ENCODE data around the gene CUBN.

CUBN gene

DNA sequence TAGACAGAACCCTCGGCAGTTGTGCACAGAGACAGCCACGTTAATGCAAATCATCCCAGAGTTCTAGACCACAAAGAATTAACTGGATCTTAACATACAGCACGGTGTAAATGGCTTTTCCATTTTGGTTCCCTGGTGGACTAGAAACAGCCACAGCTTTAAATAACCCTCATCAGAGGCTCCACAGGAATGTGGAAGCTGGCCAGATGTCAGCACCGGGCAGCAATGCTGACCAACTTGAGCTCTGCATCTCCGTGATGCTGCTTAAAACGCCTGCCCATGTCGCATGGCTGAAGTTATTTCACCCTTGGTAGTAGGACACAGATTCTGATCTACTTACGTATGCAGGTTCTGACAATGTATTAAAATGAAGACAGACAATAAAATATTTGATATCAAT lies 336.9 kb downstream of the CUBN start:
- TF ChIP-seq, protein P1, sequence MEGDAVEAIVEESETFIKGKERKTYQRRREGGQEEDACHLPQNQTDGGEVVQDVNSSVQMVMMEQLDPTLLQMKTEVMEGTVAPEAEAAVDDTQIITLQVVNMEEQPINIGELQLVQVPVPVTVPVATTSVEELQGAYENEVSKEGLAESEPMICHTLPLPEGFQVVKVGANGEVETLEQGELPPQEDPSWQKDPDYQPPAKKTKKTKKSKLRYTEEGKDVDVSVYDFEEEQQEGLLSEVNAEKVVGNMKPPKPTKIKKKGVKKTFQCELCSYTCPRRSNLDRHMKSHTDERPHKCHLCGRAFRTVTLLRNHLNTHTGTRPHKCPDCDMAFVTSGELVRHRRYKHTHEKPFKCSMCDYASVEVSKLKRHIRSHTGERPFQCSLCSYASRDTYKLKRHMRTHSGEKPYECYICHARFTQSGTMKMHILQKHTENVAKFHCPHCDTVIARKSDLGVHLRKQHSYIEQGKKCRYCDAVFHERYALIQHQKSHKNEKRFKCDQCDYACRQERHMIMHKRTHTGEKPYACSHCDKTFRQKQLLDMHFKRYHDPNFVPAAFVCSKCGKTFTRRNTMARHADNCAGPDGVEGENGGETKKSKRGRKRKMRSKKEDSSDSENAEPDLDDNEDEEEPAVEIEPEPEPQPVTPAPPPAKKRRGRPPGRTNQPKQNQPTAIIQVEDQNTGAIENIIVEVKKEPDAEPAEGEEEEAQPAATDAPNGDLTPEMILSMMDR (IDR thresholded peaks at IDR 0.05; ENCODE audit: insufficient read depth, low read length, missing control alignments), result no peak
- H3K4me3 ChIP-seq (ENCODE audit: low read depth, low read length), result no peak overlapping the region
- ChIA-PET POLR2A (no interaction called here), CTCF (interaction anchor here (0.8 to 1.4 kb wide), 3 partner anchors 10 to 12 kb away, joined by 3 to 4 read pairs (median 3); no protein-coding TSS in a partner anchor)
- no peak for DNase-seq (ENCODE audit: low read depth, low spot score)

DNA sequence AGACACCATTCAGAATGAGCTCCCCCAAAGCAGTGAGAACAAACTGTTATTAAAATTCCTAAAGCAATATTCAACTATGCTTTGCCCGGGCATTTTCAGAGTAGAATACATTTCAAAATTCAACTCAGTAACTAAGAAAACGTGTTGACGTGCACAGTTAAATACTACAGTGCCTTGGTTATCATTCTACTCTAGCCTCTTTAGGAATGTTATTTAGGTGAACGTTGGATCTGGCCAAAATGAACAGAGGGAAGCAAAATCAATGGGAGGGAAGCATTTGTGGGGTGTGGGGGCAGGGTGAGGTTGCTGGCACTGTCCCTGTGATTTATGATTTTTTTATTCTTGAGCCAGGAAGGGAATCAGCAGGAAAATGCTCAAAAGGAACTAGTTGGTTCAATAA lies 339.8 kb downstream of the CUBN start:
- DNase-seq (ENCODE audit: low read depth, low spot score), result no peak
- ChIA-PET POLR2A (no interaction called here), CTCF (interaction anchor here (1.3 to 1.7 kb wide), 3 partner anchors 11 to 913 kb away, joined by 4 to 10 read pairs (median 5); no protein-coding TSS in a partner anchor)
- TF ChIP-seq, protein P1 (IDR thresholded peaks at IDR 0.05; ENCODE audit: insufficient read depth, low read length, missing control alignments), result no peak
- H3K4me3 ChIP-seq (ENCODE audit: low read depth, low read length), result no peak overlapping the region

DNA sequence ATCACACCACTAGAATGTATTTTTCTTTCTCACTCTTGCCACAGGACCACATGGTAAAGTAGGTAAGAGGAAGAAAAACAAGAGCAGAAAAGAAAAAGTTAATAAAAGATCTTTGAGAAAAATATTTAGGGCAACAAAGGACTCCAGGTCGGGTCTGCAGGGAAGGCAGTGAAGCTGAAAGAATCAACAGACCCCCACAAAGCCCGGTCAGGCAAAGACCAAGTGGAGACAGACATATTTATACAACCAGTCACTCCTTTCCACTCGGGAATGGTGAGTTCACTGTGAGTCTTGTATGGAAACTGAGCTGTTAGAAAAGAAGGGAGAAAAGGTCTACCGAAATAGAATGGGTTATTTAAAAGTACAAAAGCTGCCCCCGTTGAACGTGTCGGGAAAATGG lies 340.4 kb downstream of the CUBN start:
- TF ChIP-seq, protein P1 (IDR thresholded peaks at IDR 0.05; ENCODE audit: insufficient read depth, low read length, missing control alignments), result no peak
- ChIA-PET POLR2A (no interaction called here), CTCF (interaction anchor here (1.3 to 1.7 kb wide), 3 partner anchors 10 to 913 kb away, joined by 4 to 10 read pairs (median 5); no protein-coding TSS in a partner anchor)
- no peak for DNase-seq (ENCODE audit: low read depth, low spot score)
- no peak overlapping the region for H3K4me3 ChIP-seq (ENCODE audit: low read depth, low read length)

DNA sequence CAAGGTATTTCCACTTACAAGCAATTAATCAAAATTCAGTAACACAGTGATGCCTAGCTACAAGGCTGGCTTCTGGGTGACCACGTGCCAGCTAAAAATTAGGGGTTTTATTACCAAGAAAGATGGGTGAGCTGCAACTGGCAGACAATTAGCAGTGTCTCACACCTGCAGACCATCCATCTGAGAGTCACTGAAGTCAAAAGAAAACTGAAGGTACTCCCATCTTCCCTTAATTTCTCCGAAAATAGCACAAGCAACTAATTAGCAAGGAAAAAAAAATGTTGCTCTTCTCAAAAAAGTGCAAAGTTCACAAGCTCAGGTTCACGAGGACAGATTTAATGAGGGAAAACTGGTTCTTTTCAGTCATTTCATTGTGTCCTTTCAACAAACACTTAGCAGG lies 340.8 kb downstream of the CUBN start:
- H3K4me3 ChIP-seq (ENCODE audit: low read depth, low read length), result no peak overlapping the region
- CTCF ChIA-PET, result interaction anchor here (1.3 to 1.7 kb wide), 3 partner anchors 10 to 912 kb away, joined by 4 to 10 read pairs (median 5); no protein-coding TSS in a partner anchor
- no peak for DNase-seq (ENCODE audit: low read depth, low spot score)
- TF ChIP-seq, protein P1 (IDR thresholded peaks at IDR 0.05; ENCODE audit: insufficient read depth, low read length, missing control alignments), result no peak
- POLR2A ChIA-PET, result no interaction called here

DNA sequence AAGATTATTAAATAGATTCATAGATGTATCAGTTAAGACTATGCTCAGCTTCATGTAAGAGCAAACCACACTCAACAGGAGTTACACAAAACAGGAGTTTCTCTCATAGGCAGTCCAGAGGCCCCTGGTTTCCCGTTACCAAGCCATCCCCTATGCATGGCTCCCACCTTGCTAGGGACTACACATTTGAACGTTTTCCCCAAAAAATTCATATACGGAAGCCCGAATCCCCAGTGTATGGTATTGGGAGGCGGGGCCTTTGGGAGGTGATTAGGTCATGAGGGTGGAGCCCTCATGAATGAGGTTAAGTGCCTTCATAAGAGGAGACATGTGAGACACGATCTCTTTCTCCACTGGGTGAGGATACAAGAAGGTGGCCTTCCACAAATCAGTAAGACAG lies 341.5 kb downstream of the CUBN start:
- TF ChIP-seq, protein P1 (IDR thresholded peaks at IDR 0.05; ENCODE audit: insufficient read depth, low read length, missing control alignments), result no peak
- no peak for DNase-seq (ENCODE audit: low read depth, low spot score)
- CTCF ChIA-PET, result interaction anchor here (1.5 kb wide), 1 partner anchor 912 kb away, joined by 4 read pairs; no protein-coding TSS in a partner anchor
- no peak overlapping the region for H3K4me3 ChIP-seq (ENCODE audit: low read depth, low read length)
- POLR2A ChIA-PET, result no interaction called here

DNA sequence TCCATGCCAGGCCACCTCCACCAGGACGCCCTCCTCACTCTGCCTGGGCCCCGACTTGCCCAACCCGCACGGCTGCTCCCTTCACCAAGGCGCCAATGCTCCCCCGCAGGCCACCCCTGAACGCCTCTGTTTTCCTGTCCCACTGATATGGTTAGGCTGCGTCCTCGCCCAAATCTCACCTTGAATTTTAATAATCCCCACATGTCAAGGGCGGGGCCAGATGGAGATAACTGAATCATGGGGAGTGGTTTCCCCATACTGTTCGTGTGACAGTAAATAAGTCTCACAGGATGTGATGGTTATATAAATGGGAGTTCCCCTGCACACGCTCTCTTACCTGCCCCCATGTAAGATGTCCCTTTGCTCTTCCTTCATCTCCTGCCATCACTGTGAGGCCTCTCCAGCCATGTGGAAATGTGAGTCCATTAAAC lies 342.2 kb downstream of the CUBN start:
- POLR2A ChIA-PET, result no interaction called here
- CTCF ChIA-PET, result no interaction called here
- TF ChIP-seq, protein P1 (IDR thresholded peaks at IDR 0.05; ENCODE audit: insufficient read depth, low read length, missing control alignments), result no peak
- no peak overlapping the region for H3K4me3 ChIP-seq (ENCODE audit: low read depth, low read length)
- DNase-seq (ENCODE audit: low read depth, low spot score), result no peak

All from AG04449 (cell line).